ENCODE data around the gene LPGAT1.

GRCh38 chr1:211789641-211790464 is 40.7 kb downstream of the LPGAT1 start:
- TF ChIP-seq CTCF (IDR thresholded peaks at IDR 0.05; ENCODE audit: poor library complexity) (no peak), EZH2 (IDR thresholded peaks at IDR 0.05; ENCODE audit: borderline replicate concordance) (no peak), EZH2phosphoT487 (IDR thresholded peaks at IDR 0.05; ENCODE audit: low read depth, severe bottlenecking, unreplicated experiment) (no peak)
